Right lobe of liver (tissue), 6 donors: ENCODE measurements around the gene PYCARD. TPM values are rescaled to one million over a fixed set of nuclear protein-coding genes. Genes with fewer than 3 reads are reported as not detected.

Experiments used
- ATAC-seq, 4 donors: fragments of 200-7000 bp; cut with Tn5 transposase; one replicate each; pipeline ENCODE4 v1.9.1; 2020; ENCODE audit warnings: mild to moderate bottlenecking in 4 of 4, moderate library complexity in 4 of 4
- DNase-seq, 3 donors: peaks; one replicate each; pipeline ENCODE4 v3.0.0-alpha.2; 2020
- H3K27ac ChIP-seq, 3 donors: fragments of 200-600 bp; one replicate each; pipeline ENCODE4 v1.8.0; 2022
- H3K27me3 ChIP-seq, 2 donors: fragments of 200-600 bp; one replicate each; pipeline ENCODE4 v1.8.0; 2022
- H3K36me3 ChIP-seq, 4 donors: fragments of 200-600 bp; sonication (generic) in 1 of 4; one replicate each; pipeline versions ENCODE4 v1.5.1 to v1.8.0; 2017 to 2022; ENCODE audit warnings: control low read depth in 1 of 4
- H3K4me1 ChIP-seq, 4 donors: fragments of 200-600 bp; sonication (generic) in 1 of 4; one replicate each; pipeline versions ENCODE4 v1.5.1 to v1.8.0; 2017 to 2022; ENCODE audit warnings: control low read depth in 1 of 4
- H3K4me3 ChIP-seq, 3 donors: fragments of 200-600 bp; one replicate each; pipeline ENCODE4 v1.8.0; 2022
- H3K9me3 ChIP-seq, 4 donors: fragments of 200-600 bp; sonication (generic) in 1 of 4; one replicate each; pipeline versions ENCODE4 v1.5.1 to v1.8.0; 2017 to 2022; ENCODE audit warnings: control low read depth in 1 of 4
- POLR2A ChIP-seq: fragments of 450-650 bp; IDR thresholded peaks from one replicate; pipeline ENCODE4 v1.6.1; 2017; ENCODE audit warnings: antibody characterized with exemption, mild to moderate bottlenecking
- WGBS: methylation state at CpG from one replicate; pipeline ENCODE4 v1.1.6; 2018; ENCODE audit warnings: low coverage, low lambda C conversion rate; ENCODE audit not compliant: insufficient coverage; ENCODE audit errors: missing lambda C conversion rate; 5-methylcytosine and 5-hydroxymethylcytosine counted together
- intact Hi-C, 2 donors: fragments of 100-400 bp; cut with DNase I; formaldehyde crosslinking; loops; one replicate each; pipeline versions ENCODE4 v1.11.2 to v1.14.1; 2022
- total RNA-seq, 6 experiments: library from RNA; depleted of rRNA in 2 of 6; stranded (reverse); fragments of >200 nt in 2 of 6; fragmentation: NEBNext Ultra II Directional in 3 of 6; extraction: Animal tissue kit (Norgen Biotek cat#: 25700) in 3 of 6; gene quantifications; one replicate each; pipeline versions ENCODE4 v1.1.0 to v1.2.4, GENCODE V29; 2016 to 2023
- TF ChIP-seq, protein P1 (sequence below), 4 donors: fragments of 200-600 bp in 3 of 4; fragments of 450-650 bp in 1 of 4; IDR thresholded peaks; one replicate each; pipeline versions ENCODE4 v1.5.1 to v1.8.0; 2016 to 2022; ENCODE audit warnings: antibody characterized with exemption in 4 of 4, mild to moderate bottlenecking in 2 of 4
- donor health status: DM: no; HTN: yes; CAD: no.
- donor health status: DM: no; HTN: no; CAD: no.
- donor health status: DM: no; HTN: no; CAD: no.
- donor health status: DM: no; HTN: yes; CAD: no.
- donor health status: DM: no; HTN: yes; CAD: no.

The PYCARD gene
- total RNA-seq, 6 experiments from 2014 or later, result 5.7 to 14.9 (median 9.6) TPM

DNA sequence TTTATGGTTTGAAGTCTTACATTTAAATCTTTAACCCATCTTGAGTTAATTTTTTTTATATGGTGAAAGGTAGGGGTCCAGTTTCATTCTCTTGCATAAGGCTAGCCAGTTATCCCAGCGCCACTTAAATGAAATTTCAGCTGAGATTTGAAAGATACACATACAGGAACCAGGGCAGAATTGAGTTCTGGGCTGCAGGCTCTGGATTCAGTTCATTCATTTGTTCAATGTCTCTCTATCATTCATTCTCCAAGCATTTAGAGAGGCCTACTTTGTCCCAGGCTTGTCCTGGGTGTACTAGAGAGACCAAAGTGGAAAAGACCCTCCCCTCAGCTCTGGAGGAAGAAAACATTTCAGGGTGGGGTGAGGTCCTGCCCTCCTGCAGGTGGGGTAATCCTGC lies 10.8 kb upstream of the PYCARD start:
- H3K36me3 ChIP-seq, result no peaks in the 10 kb centered on the region
- H3K4me3 ChIP-seq, result no peak overlapping the region
- no peaks in the 10 kb centered on the region for H3K27me3 ChIP-seq
- TF ChIP-seq POLR2A, result no peak
- TF ChIP-seq, protein P1, sequence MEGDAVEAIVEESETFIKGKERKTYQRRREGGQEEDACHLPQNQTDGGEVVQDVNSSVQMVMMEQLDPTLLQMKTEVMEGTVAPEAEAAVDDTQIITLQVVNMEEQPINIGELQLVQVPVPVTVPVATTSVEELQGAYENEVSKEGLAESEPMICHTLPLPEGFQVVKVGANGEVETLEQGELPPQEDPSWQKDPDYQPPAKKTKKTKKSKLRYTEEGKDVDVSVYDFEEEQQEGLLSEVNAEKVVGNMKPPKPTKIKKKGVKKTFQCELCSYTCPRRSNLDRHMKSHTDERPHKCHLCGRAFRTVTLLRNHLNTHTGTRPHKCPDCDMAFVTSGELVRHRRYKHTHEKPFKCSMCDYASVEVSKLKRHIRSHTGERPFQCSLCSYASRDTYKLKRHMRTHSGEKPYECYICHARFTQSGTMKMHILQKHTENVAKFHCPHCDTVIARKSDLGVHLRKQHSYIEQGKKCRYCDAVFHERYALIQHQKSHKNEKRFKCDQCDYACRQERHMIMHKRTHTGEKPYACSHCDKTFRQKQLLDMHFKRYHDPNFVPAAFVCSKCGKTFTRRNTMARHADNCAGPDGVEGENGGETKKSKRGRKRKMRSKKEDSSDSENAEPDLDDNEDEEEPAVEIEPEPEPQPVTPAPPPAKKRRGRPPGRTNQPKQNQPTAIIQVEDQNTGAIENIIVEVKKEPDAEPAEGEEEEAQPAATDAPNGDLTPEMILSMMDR (IDR thresholded peaks at IDR 0.05), result no peak
- H3K4me1 ChIP-seq, result peaks cover 0 to 20% (median 0%) of the 10 kb centered on the region in 4 donors
- 91% methylated on average over 1 of the region's 1 CpG for WGBS
- ATAC-seq (no peak), DNase-seq (no peak)
- no peaks in the 10 kb centered on the region for H3K9me3 ChIP-seq
- intact Hi-C loops, result no loop called here
- H3K27ac ChIP-seq, result no peak overlapping the region

DNA sequence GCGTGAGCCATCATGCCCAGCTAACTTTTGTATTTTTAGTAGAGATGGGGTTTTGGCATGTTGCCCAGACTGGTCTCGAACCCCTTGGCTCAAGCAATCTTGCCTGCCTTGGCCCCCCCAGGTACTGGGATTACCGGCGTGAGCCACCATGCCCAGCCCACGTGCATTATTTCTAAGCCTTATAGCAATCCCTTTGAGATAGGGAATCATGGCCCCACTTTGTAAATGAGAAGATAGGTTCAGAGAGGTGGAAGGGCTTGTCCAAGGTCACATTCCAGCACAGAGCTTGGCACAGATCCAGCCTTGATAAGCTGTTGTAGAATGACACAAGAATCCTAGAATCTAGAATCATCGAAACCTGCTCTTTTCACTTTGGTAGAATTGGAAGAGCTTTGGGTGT lies 4.2 kb upstream of the PYCARD start:
- Histone ChIP-seq H3K4me1 (peaks cover 0 to 8% (median 0%) of the 10 kb centered on the region in 4 donors), H3K36me3 (no peaks in the 10 kb centered on the region), H3K4me3 (no peak overlapping the region), H3K27me3 (no peaks in the 10 kb centered on the region), H3K9me3 (no peaks in the 10 kb centered on the region), H3K27ac (no peak overlapping the region)
- no peak for ATAC-seq
- intact Hi-C loops, result no loop called here
- TF ChIP-seq, protein P1 (IDR thresholded peaks at IDR 0.05), result no peak
- no peak for TF ChIP-seq POLR2A
- DNase-seq, result no peak
- WGBS, result 64% methylated on average over 6 of the region's 6 CpGs

DNA sequence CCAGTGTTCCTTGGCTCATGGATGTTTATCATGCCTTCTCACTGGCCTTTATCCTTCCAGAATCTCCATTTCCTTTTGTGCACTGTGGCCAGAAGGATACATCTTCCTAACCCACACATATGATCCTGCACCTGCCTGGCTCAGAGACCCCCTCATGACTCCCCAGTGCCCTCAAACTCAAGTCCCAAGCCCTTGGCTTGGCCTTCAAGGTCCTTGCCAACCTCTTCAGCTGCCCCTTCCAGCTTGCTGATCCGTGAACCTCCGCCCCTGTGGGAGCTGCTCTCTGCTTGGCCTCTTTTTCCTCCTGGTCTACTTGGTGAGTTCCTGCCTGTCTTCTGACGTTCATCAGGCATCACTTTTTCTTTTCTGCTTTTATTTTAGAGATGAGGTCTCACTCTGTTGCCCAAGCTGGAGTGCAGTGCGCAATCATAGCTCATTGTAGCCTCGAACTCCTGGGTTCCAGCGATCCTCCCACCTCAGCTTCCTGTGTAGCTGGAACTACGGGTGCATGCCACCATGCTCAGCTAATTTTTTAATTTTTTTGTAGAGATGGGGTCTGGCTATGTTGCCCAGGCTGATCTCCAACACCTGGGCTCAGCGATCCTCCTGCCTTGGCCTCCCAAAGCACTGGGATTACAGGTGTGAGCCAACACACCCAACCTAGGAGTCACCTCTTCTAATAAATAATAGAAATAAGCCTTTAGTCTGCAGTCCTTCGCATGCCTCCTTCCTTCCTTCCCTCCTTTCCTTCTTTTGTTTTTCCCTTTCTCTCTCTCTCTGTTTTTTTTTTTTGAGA lies 2.5 kb upstream of the PYCARD start:
- no peak overlapping the region for H3K4me3 ChIP-seq
- H3K4me1 ChIP-seq, result peaks cover 0 to 17% (median 0%) of the 10 kb centered on the region in 4 donors
- no peaks in the 10 kb centered on the region for H3K36me3 ChIP-seq
- no peak for ATAC-seq
- no peak for DNase-seq
- no peaks in the 10 kb centered on the region for H3K27me3 ChIP-seq
- no peaks in the 10 kb centered on the region for H3K9me3 ChIP-seq
- intact Hi-C loops, result no loop called here
- TF ChIP-seq, protein P1 (IDR thresholded peaks at IDR 0.05), result no peak
- TF ChIP-seq POLR2A, result no peak
- WGBS, result 76% methylated on average over 7 of the region's 9 CpGs
- no peak overlapping the region for H3K27ac ChIP-seq

DNA sequence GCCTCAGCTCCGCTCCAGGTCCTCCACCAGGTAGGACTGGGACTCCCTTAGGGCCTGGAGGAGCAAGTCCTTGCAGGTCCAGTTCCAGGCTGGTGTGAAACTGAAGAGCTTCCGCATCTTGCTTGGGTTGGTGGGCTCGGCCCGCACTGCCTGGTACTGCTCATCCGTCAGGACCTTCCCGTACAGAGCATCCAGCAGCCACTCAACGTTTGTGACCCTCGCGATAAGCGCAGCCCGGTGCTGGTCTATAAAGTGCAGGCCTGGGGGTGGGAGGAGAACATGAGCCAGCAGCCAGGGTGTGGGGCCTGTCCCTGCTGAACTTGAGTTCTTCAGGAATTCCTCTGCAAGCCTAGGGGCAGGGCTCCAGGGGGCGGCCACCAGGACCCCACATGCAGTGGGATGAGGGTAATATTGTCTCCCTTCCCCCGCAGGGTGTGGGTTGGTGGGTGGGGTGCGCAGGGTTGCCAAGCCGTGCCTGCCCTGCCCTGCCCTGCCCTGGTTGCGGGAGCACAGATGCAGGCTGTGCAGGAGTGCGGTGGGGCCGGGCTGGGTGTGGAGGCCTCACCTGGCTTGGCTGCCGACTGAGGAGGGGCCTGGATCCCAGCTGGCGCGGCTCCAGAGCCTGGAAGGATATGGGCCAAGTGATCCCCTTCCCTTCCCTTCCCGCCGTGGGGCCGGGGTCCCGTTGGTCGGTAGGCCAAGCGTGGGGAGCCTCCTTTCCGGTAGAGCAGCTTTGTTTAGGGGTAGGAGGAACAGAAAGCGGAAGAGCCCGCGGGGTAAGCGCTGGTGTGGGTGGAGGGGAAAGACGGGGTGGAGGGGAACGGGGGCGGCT lies 762 bp downstream of the PYCARD start:
- ATAC-seq (peak; percentile 62 to 76 (median 66)), DNase-seq (peak; percentile 47 to 65 (median 56))
- Histone ChIP-seq H3K4me3 (peak overlapping the region; percentile 57 to 77 (median 68)), H3K27ac (peak overlapping the region in 2 of 3 donors; percentile 49 to 60), H3K9me3 (no peaks in the 10 kb centered on the region), H3K27me3 (no peaks in the 10 kb centered on the region), H3K4me1 (peaks cover 0 to 17% (median 0%) of the 10 kb centered on the region in 4 donors), H3K36me3 (no peaks in the 10 kb centered on the region)
- TF ChIP-seq POLR2A, result no peak
- TF ChIP-seq, protein P1 (IDR thresholded peaks at IDR 0.05), result no peak
- 7% methylated on average over 6 of the region's 35 CpGs for WGBS
- intact Hi-C loops, result no loop called here
